LNCAP (cell line): Measurements from ENCODE around the gene NCKAP5.

ENCODE experiments used
- TF ChIP-seq, protein P1 (sequence below): fragments of 450-650 bp; IDR thresholded peaks from 2 replicates; pipeline ENCODE4 v1.5.1; 2017; ENCODE audit warnings: mild to moderate bottlenecking

The NCKAP5 gene

DNA sequence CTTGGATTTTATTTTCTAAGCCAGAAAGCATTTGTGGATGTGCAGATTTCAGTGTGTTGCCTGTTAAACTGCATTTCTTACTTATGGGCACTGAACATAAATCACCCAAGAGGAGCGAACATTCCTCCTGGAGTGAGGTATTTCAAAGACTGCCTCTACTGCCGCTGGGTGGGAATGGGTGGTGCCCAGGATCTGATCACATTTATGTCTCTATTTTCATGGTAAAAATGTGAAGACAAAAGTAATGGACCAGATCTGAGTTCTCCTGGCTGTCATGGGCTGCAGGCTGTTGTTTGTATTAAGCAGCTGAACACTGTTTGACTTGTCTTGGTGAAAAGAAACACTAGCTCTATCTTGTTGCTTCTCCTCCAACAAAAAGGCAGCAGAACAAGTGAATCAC, 251.7 kb downstream of the NCKAP5 start:
- TF ChIP-seq, protein P1, sequence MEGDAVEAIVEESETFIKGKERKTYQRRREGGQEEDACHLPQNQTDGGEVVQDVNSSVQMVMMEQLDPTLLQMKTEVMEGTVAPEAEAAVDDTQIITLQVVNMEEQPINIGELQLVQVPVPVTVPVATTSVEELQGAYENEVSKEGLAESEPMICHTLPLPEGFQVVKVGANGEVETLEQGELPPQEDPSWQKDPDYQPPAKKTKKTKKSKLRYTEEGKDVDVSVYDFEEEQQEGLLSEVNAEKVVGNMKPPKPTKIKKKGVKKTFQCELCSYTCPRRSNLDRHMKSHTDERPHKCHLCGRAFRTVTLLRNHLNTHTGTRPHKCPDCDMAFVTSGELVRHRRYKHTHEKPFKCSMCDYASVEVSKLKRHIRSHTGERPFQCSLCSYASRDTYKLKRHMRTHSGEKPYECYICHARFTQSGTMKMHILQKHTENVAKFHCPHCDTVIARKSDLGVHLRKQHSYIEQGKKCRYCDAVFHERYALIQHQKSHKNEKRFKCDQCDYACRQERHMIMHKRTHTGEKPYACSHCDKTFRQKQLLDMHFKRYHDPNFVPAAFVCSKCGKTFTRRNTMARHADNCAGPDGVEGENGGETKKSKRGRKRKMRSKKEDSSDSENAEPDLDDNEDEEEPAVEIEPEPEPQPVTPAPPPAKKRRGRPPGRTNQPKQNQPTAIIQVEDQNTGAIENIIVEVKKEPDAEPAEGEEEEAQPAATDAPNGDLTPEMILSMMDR: no peak

DNA sequence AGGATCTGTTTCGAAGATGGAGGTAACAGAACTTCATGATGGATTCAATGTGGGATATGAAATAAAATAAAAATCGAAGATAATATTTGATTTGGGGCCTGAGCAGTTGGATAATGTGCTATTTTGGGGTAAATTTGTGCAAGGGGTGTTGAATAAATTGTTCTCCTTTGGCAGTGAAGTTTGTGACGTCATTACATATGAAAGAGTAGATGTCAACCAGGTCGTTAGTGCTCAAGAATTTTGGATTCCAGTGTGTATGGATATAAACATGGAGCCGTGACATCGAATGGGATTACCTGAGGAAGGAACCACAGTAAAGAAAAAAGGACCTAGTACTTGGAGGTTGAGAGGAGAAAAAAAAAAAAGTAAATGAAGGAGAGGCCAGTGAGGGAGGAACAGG, 253.0 kb downstream of the NCKAP5 start:
- TF ChIP-seq, protein P1: no peak

DNA sequence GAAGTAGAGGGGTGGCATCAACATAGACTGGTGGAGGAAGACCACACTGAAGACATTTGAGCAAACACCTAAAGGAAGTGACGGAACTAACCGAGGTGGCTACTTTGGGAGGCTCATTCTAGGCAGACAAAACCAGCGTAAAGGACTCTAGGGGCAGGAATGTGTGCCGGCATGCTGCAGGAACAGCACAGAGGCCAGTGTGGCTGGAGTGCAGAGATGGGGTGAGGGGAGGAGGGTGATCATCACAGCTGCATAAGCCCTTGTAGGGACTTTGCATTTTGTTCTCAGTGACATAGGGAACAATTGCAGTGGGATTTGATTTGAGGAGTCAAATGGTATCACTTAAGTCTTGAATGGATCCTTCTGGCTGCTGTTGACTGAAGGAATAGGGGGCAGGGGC, 253.5 kb downstream of the NCKAP5 start:
- TF ChIP-seq, protein P1: no peak

DNA sequence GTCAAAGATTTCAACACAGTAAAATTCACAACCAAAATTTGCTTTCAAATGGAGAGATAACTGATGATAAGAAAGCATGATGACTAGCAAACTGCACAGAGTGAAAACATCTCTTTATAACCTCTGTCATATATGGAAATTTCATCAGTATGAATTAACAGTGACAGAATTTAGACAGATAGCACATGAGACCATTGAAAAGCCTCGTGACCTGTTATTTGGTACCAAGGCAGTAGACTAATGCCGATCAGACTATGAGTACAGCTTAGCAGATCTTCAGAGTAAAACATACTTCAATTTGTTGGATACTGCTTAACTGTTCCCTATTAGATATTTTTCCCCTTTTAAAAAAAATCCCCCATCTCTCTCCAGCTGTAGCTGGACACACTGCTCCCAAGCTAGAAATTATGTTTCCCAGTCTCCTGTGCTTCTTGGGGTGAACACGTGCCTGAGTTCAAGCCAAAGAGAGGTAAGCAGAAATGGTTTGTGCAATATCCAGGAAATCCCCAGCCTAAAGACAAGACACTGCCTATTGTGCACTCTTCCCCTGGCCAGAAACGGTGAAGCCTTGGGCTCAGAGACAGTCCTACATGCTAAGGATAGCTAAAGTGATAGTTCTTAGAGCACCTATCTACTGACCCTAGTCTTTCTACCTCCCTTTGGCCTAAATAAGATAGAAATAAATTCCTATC, 256.1 kb downstream of the NCKAP5 start:
- TF ChIP-seq, protein P1: no peak

DNA sequence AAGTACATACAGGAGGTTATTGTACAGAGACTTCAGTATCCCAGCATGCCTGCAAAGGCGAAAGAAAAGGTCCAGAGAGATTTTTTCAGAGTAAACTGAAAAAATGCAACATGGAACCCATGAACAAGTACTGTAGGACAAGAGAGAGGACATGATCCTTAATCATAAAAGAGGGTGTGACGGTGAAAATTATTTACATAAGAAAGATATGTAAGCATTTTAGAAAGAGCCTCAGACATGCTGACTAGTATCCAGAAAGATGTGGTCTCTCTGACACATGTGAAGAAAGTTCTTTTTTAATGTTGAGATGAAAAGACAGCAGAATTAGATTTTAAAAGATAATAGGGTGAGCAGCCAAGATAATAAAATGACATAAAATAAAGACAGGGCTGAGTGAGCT, 262.0 kb downstream of the NCKAP5 start:
- TF ChIP-seq, protein P1: no peak

DNA sequence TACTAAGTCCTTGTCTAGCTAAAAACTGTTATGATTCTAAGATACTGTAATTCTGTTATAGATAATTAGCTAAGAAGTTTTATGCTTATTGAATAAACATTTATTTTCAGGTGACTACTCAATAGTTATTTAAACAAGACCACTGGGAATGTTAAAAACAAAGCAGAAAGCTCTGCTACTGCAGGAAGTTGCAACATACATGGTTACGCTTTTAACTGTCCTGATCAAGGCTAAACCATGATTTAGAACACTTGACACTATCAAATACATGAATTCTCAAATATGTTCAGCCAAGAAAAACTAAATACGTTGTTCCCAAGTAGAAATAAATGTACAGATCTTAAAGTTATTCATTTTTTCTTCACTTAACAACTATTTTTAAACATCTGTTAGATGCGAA, 263.9 kb downstream of the NCKAP5 start:
- TF ChIP-seq, protein P1: no peak

DNA sequence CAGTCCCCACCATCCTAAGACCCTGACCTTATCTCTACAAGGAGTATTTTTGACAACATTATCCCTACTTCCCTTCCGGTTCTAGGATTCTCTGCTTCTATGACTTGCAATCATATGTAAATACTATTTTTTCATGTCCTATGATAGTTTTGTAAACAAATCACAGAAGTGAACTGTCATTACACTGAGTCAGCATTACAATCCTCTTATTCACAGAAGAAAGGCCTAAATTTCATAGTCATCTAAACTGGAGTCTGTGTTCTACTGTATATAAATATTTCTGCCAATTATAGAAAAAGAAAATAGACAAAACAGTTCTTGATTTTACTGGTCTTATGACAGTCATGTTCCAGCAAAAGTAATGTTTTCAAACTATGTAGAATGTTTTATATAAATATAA, 265.1 kb downstream of the NCKAP5 start:
- TF ChIP-seq, protein P1: no peak

DNA sequence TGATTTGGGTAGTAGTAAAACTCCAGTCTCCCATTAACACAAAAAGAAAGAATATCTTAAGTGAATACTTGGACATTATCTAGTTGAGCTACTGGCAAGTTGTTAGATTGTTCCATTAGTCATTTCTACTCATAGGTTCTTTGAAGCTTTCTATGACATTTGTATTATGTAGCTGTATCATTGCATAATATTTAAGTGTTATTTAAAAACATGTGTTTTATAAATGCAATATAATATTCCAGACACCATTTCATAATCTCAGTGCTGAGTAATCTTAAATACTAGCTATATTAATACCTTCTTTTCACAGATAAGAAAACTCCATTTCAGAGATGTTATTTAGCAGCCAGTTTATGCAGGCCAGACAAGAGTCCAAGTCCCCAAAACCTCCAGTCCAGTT, 271.9 kb downstream of the NCKAP5 start:
- TF ChIP-seq, protein P1: no peak
